ENCODE results near the gene XIRP2.

The XIRP2 gene

GRCh38 chr2:166972418-166972817, 84.1 kb downstream of the XIRP2 start:
- DNase-seq (ENCODE audit: low spot score): no peak
- TF ChIP-seq CTCF (IDR thresholded peaks at IDR 0.05; ENCODE audit: borderline replicate concordance, control extremely low read depth, extremely low read depth, insufficient read depth, missing control alignments): no peak
- in situ Hi-C loops (cut with MboI; ENCODE audit: low sequenced_read_pairs, unreplicated experiment): no loop called here

- no peak for DNase-seq (ENCODE audit: low spot score)
- no peak for TF ChIP-seq CTCF (IDR thresholded peaks at IDR 0.05; ENCODE audit: borderline replicate concordance, control extremely low read depth, extremely low read depth, insufficient read depth, missing control alignments)
- in situ Hi-C loops (cut with MboI; ENCODE audit: low sequenced_read_pairs, unreplicated experiment): no loop called here
Measured at GRCh38 chr2:166984188-166984587, 95.9 kb downstream of the XIRP2 start.

- DNase-seq (ENCODE audit: low spot score): no peak
- TF ChIP-seq CTCF (IDR thresholded peaks at IDR 0.05; ENCODE audit: borderline replicate concordance, control extremely low read depth, extremely low read depth, insufficient read depth, missing control alignments): no peak
- in situ Hi-C loops (cut with MboI; ENCODE audit: low sequenced_read_pairs, unreplicated experiment): no loop called here
Measured at GRCh38 chr2:166984797-166985196, 96.5 kb downstream of the XIRP2 start.

GRCh38 chr2:166994588-166995336, 106.5 kb downstream of the XIRP2 start:
- TF ChIP-seq CTCF (IDR thresholded peaks at IDR 0.05; ENCODE audit: borderline replicate concordance, control extremely low read depth, extremely low read depth, insufficient read depth, missing control alignments): no peak
- in situ Hi-C loops (cut with MboI; ENCODE audit: low sequenced_read_pairs, unreplicated experiment): no loop called here
- DNase-seq (ENCODE audit: low spot score): no peak

- in situ Hi-C loops (cut with MboI; ENCODE audit: low sequenced_read_pairs, unreplicated experiment): no loop called here
Measured at GRCh38 chr2:166996465-166996864, 108.2 kb downstream of the XIRP2 start.

GRCh38 chr2:167001165-167001564, 112.9 kb downstream of the XIRP2 start:
- no peak for TF ChIP-seq CTCF (IDR thresholded peaks at IDR 0.05; ENCODE audit: borderline replicate concordance, control extremely low read depth, extremely low read depth, insufficient read depth, missing control alignments)
- DNase-seq (ENCODE audit: low spot score): no peak
- in situ Hi-C loops (cut with MboI; ENCODE audit: low sequenced_read_pairs, unreplicated experiment): no loop called here

More at GRCh38 chr2:166996465-166996864, 108.2 kb downstream of the XIRP2 start:
- no peak for DNase-seq (ENCODE audit: low spot score)
- TF ChIP-seq CTCF (IDR thresholded peaks at IDR 0.05; ENCODE audit: borderline replicate concordance, control extremely low read depth, extremely low read depth, insufficient read depth, missing control alignments): no peak

Data from GM13976 (cell line).